ENCODE data around the gene DMRTB1.

DMRTB1 gene

GRCh38 chr1:53504901-53505300 is 45.7 kb downstream of the DMRTB1 start:
- 84% methylated on average over 6 of the region's 9 CpGs for WGBS (ENCODE audit: insufficient coverage)
- CTCF ChIA-PET, result no interaction called here

GRCh38 chr1:53505401-53505800 is 46.2 kb downstream of the DMRTB1 start:
- no peak overlapping the region for H3K27ac ChIP-seq (ENCODE audit: insufficient read depth in 1 of 2, low read depth in 1 of 2, low read length in 2 of 2, poor library complexity in 1 of 2, severe bottlenecking in 2 of 2)
- peaks cover 0 to 10% (median 6%) of the 10 kb centered on the region in 4 experiments for H3K4me1 ChIP-seq (ENCODE audit: control extremely low read depth in 1 of 4, control insufficient read depth in 4 of 4, insufficient read depth in 4 of 4, low read length in 3 of 4)
- peaks cover 0 to 1% (median 0%) of the 10 kb centered on the region in 5 experiments for H3K27me3 ChIP-seq (replicated peaks in 2 of 5; ENCODE audit: control insufficient read depth in 4 of 5, insufficient read depth in 5 of 5, low read length in 4 of 5)
- ChIA-PET POLR2A (no interaction called here), CTCF (no interaction called here)
- no peaks in the 10 kb centered on the region for H3K9me3 ChIP-seq (ENCODE audit: control extremely low read depth in 1 of 5, control insufficient read depth in 4 of 5, insufficient read depth in 2 of 5, low read depth in 1 of 5, low read length in 4 of 5)
- no peak overlapping the region for H3K4me3 ChIP-seq (ENCODE audit: control insufficient read depth in 1 of 7, extremely low read depth in 1 of 7, insufficient read depth in 4 of 7, low read depth in 2 of 7, low read length in 6 of 7)
- no peaks in the 10 kb centered on the region for H3K36me3 ChIP-seq (ENCODE audit: control insufficient read depth in 4 of 4, insufficient read depth in 4 of 4, low read length in 3 of 4)
- DNase-seq, result no peak
- WGBS (ENCODE audit: insufficient coverage), result 95% methylated on average over 8 of the region's 9 CpGs

More at GRCh38 chr1:53504901-53505300, 45.7 kb downstream of the DMRTB1 start:
- H3K27ac ChIP-seq (ENCODE audit: insufficient read depth in 1 of 2, low read depth in 1 of 2, low read length in 2 of 2, poor library complexity in 1 of 2, severe bottlenecking in 2 of 2), result no peak overlapping the region
- H3K9me3 ChIP-seq (ENCODE audit: control extremely low read depth in 1 of 5, control insufficient read depth in 4 of 5, insufficient read depth in 2 of 5, low read depth in 1 of 5, low read length in 4 of 5), result no peaks in the 10 kb centered on the region
- H3K4me3 ChIP-seq (ENCODE audit: control insufficient read depth in 1 of 7, extremely low read depth in 1 of 7, insufficient read depth in 4 of 7, low read depth in 2 of 7, low read length in 6 of 7), result no peak overlapping the region
- no peaks in the 10 kb centered on the region for H3K36me3 ChIP-seq (ENCODE audit: control insufficient read depth in 4 of 4, insufficient read depth in 4 of 4, low read length in 3 of 4)
- peaks cover 0 to 10% (median 6%) of the 10 kb centered on the region in 4 experiments for H3K4me1 ChIP-seq (ENCODE audit: control extremely low read depth in 1 of 4, control insufficient read depth in 4 of 4, insufficient read depth in 4 of 4, low read length in 3 of 4)
- POLR2A ChIA-PET, result no interaction called here
- no peak for DNase-seq
- H3K27me3 ChIP-seq (replicated peaks in 2 of 5; ENCODE audit: control insufficient read depth in 4 of 5, insufficient read depth in 5 of 5, low read length in 4 of 5), result peaks cover 0 to 1% (median 0%) of the 10 kb centered on the region in 5 experiments

GRCh38 chr1:53505891-53506290 is 46.7 kb downstream of the DMRTB1 start:
- no peak for DNase-seq
- Histone ChIP-seq H3K4me1 (ENCODE audit: control extremely low read depth in 1 of 4, control insufficient read depth in 4 of 4, insufficient read depth in 4 of 4, low read length in 3 of 4) (peaks cover 0 to 10% (median 6%) of the 10 kb centered on the region in 4 experiments), H3K9me3 (ENCODE audit: control extremely low read depth in 1 of 5, control insufficient read depth in 4 of 5, insufficient read depth in 2 of 5, low read depth in 1 of 5, low read length in 4 of 5) (no peaks in the 10 kb centered on the region), H3K4me3 (ENCODE audit: control insufficient read depth in 1 of 7, extremely low read depth in 1 of 7, insufficient read depth in 4 of 7, low read depth in 2 of 7, low read length in 6 of 7) (no peak overlapping the region), H3K36me3 (ENCODE audit: control insufficient read depth in 4 of 4, insufficient read depth in 4 of 4, low read length in 3 of 4) (no peaks in the 10 kb centered on the region), H3K27ac (ENCODE audit: insufficient read depth in 1 of 2, low read depth in 1 of 2, low read length in 2 of 2, poor library complexity in 1 of 2, severe bottlenecking in 2 of 2) (no peak overlapping the region), H3K27me3 (replicated peaks in 2 of 5; ENCODE audit: control insufficient read depth in 4 of 5, insufficient read depth in 5 of 5, low read length in 4 of 5) (peaks cover 0 to 1% (median 0%) of the 10 kb centered on the region in 5 experiments)
- ChIA-PET CTCF (interaction anchor here (1.2 to 1.5 kb wide), 2 partner anchors 20 to 88 kb away, joined by 3 read pairs; no protein-coding TSS in a partner anchor), POLR2A (no interaction called here)
- WGBS (ENCODE audit: insufficient coverage), result 96% methylated on average over 13 of the region's 13 CpGs

GRCh38 chr1:53506355-53507050 is 47.3 kb downstream of the DMRTB1 start:
- Histone ChIP-seq H3K27ac (ENCODE audit: insufficient read depth in 1 of 2, low read depth in 1 of 2, low read length in 2 of 2, poor library complexity in 1 of 2, severe bottlenecking in 2 of 2) (no peak overlapping the region), H3K4me1 (ENCODE audit: control extremely low read depth in 1 of 4, control insufficient read depth in 4 of 4, insufficient read depth in 4 of 4, low read length in 3 of 4) (peaks cover 0 to 10% (median 8%) of the 10 kb centered on the region in 4 experiments), H3K9me3 (ENCODE audit: control extremely low read depth in 1 of 5, control insufficient read depth in 4 of 5, insufficient read depth in 2 of 5, low read depth in 1 of 5, low read length in 4 of 5) (no peaks in the 10 kb centered on the region), H3K36me3 (ENCODE audit: control insufficient read depth in 4 of 4, insufficient read depth in 4 of 4, low read length in 3 of 4) (no peaks in the 10 kb centered on the region), H3K27me3 (replicated peaks in 2 of 5; ENCODE audit: control insufficient read depth in 4 of 5, insufficient read depth in 5 of 5, low read length in 4 of 5) (peaks cover 0 to 1% (median 0%) of the 10 kb centered on the region in 5 experiments), H3K4me3 (ENCODE audit: control insufficient read depth in 1 of 7, extremely low read depth in 1 of 7, insufficient read depth in 4 of 7, low read depth in 2 of 7, low read length in 6 of 7) (no peak overlapping the region)
- no peak for DNase-seq
- 94% methylated on average over 18 of the region's 25 CpGs for WGBS (ENCODE audit: insufficient coverage)
- ChIA-PET POLR2A (no interaction called here), CTCF (interaction anchor here (0.8 to 1.5 kb wide), 4 partner anchors 19 to 87 kb away, joined by 3 to 5 read pairs (median 3); no protein-coding TSS in a partner anchor)

GRCh38 chr1:53507116-53507820 is 48.1 kb downstream of the DMRTB1 start:
- no peaks in the 10 kb centered on the region for H3K36me3 ChIP-seq (ENCODE audit: control insufficient read depth in 4 of 4, insufficient read depth in 4 of 4, low read length in 3 of 4)
- no peak overlapping the region for H3K4me3 ChIP-seq (ENCODE audit: control insufficient read depth in 1 of 7, extremely low read depth in 1 of 7, insufficient read depth in 4 of 7, low read depth in 2 of 7, low read length in 6 of 7)
- no peak overlapping the region for H3K27ac ChIP-seq (ENCODE audit: insufficient read depth in 1 of 2, low read depth in 1 of 2, low read length in 2 of 2, poor library complexity in 1 of 2, severe bottlenecking in 2 of 2)
- H3K4me1 ChIP-seq (ENCODE audit: control extremely low read depth in 1 of 4, control insufficient read depth in 4 of 4, insufficient read depth in 4 of 4, low read length in 3 of 4), result peaks cover 0 to 16% (median 12%) of the 10 kb centered on the region in 4 experiments
- H3K9me3 ChIP-seq (ENCODE audit: control extremely low read depth in 1 of 5, control insufficient read depth in 4 of 5, insufficient read depth in 2 of 5, low read depth in 1 of 5, low read length in 4 of 5), result no peaks in the 10 kb centered on the region
- DNase-seq, result no peak
- ChIA-PET CTCF (interaction anchor here (0.8 to 1.5 kb wide), 5 partner anchors 11 to 86 kb away, joined by 3 to 5 read pairs (median 3); no protein-coding TSS in a partner anchor), POLR2A (no interaction called here)
- WGBS (ENCODE audit: insufficient coverage), result 98% methylated on average over 12 of the region's 13 CpGs
- no peaks in the 10 kb centered on the region for H3K27me3 ChIP-seq (replicated peaks in 2 of 5; ENCODE audit: control insufficient read depth in 4 of 5, insufficient read depth in 5 of 5, low read length in 4 of 5)

GRCh38 chr1:53508056-53508990 is 49.1 kb downstream of the DMRTB1 start:
- Histone ChIP-seq H3K9me3 (ENCODE audit: control extremely low read depth in 1 of 5, control insufficient read depth in 4 of 5, insufficient read depth in 2 of 5, low read depth in 1 of 5, low read length in 4 of 5) (no peaks in the 10 kb centered on the region), H3K27me3 (replicated peaks in 2 of 5; ENCODE audit: control insufficient read depth in 4 of 5, insufficient read depth in 5 of 5, low read length in 4 of 5) (no peaks in the 10 kb centered on the region), H3K36me3 (ENCODE audit: control insufficient read depth in 4 of 4, insufficient read depth in 4 of 4, low read length in 3 of 4) (no peaks in the 10 kb centered on the region), H3K27ac (ENCODE audit: insufficient read depth in 1 of 2, low read depth in 1 of 2, low read length in 2 of 2, poor library complexity in 1 of 2, severe bottlenecking in 2 of 2) (no peak overlapping the region), H3K4me3 (ENCODE audit: control insufficient read depth in 1 of 7, extremely low read depth in 1 of 7, insufficient read depth in 4 of 7, low read depth in 2 of 7, low read length in 6 of 7) (no peak overlapping the region), H3K4me1 (ENCODE audit: control extremely low read depth in 1 of 4, control insufficient read depth in 4 of 4, insufficient read depth in 4 of 4, low read length in 3 of 4) (peaks cover 0 to 21% (median 18%) of the 10 kb centered on the region in 4 experiments)
- no peak for DNase-seq
- CTCF ChIA-PET, result interaction anchor here (1.0 to 1.3 kb wide), 3 partner anchors 10 to 174 kb away, joined by 3 to 4 read pairs (median 4); no protein-coding TSS in a partner anchor
- 93% methylated on average over 20 of the region's 22 CpGs for WGBS (ENCODE audit: insufficient coverage)
- POLR2A ChIA-PET, result no interaction called here

Data from common myeloid progenitor, CD34-positive (primary cell).